B cell (primary cell): Measurements from ENCODE around the gene TUBA8.

Source experiments
- CTCF ChIP-seq: fragments of 200-600 bp; IDR thresholded peaks from one replicate; pipeline ENCODE4 v1.8.0; 2022; ENCODE audit warnings: antibody characterized with exemption, mild to moderate bottlenecking
- EZH2 ChIP-seq: IDR thresholded peaks from 2 replicates; pipeline ENCODE4 v1.6.1; 2012; ENCODE audit warnings: borderline replicate concordance, low read depth, mild to moderate bottlenecking, moderate library complexity, low read length; ENCODE audit not compliant: insufficient read depth, poor library complexity, severe bottlenecking

DNA sequence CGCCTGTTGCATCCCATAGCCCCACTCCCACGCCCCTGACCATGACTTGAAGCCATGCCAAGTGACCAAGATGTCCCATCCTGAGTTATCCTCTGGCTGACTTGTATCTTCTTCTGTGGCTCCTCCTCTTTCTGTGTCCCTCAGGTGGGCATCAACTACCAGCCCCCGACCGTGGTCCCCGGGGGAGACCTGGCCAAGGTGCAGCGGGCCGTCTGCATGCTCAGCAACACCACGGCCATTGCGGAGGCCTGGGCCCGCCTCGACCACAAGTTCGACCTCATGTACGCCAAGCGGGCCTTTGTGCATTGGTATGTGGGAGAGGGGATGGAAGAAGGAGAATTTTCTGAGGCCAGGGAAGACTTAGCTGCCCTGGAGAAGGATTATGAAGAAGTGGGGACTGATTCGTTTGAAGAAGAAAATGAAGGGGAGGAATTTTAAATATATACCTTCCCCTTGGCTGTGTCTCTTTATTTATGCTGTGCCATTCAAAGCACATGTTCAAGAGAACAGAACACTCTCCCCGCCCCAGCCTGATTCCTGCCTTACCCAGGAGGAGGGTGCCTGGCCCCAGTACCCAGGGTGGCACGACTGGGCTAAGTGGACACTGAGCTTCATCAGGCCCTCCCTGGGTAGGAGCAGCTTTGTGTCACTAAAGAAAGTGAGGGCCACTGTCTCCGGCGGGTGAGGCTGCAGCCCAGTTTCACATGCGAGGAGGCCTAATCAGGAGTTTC, 20.3 kb downstream of the TUBA8 start:
- TF ChIP-seq CTCF: no peak
- TF ChIP-seq EZH2: no peak
